Astrocyte of the spinal cord (primary cell): Measurements from ENCODE around the gene DNTTIP2.
"Not testable (repeated sequence)": the region's sequence is repeated elsewhere in the genome, so short reads cannot be mapped to it uniquely, and the experiment has no call there.

ENCODE experiments used
- DNase-seq: peaks from one replicate; pipeline ENCODE4 v3.0.0; 2011; ENCODE audit warnings: low read depth, low spot score
- H3K4me3 ChIP-seq: 2 replicates; pipeline ENCODE4 v1.5.1; 2011; ENCODE audit warnings: low read depth, mild to moderate bottlenecking, low read length, moderate library complexity
- CTCF ChIP-seq: IDR thresholded peaks from 2 replicates; pipeline ENCODE4 v1.5.1; 2012; ENCODE audit warnings: low read depth, mild to moderate bottlenecking, low read length, inconsistent platforms
- in situ Hi-C: cut with HindIII; loops from 2 replicates; pipeline ENCODE4 v1.10.0; 2017; ENCODE audit warnings: low sequenced_read_pairs

DNTTIP2 gene

DNA sequence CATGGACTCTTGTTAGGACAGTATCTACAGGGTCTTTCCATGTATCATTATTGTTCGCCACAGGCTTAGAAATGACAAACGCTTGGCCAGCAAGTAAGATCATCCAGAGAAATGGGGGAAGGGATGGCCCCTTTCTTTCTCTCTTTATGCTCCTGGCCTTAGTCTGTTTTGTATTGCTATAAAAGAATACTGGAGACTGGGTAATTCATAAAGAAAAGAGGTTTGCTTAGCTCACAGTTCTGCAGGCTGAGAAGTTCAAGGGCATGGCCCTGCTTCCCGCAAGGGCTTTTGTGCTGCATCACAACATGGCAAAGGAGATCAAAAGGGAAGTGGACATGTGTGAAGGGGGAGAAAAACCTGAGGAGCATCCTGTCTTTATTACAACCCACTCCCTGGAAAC, 41.0 kb downstream of the DNTTIP2 start:
- no peak overlapping the region for H3K4me3 ChIP-seq
- no peak for DNase-seq
- TF ChIP-seq CTCF, result no peak
- in situ Hi-C loops, result no loop called here

DNA sequence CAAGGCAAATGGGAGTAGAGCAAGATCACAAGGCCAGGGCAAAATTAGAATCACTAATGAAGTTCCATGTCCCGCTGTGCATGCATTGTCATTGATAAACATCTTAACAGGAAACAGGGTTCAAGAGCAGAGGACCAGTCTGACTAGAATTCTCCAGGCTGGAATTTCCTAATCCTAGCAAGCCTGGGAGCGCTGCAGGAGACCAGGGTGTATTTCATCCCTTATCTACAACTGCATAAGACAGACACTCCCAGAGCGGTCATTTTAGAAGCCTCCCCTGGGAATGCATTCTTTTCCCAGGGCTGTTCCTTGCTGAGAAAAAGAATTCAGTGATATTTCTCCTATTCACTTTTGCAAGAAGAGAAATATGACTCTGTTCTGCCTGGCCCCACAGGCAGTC, 45.7 kb downstream of the DNTTIP2 start:
- H3K4me3 ChIP-seq, in situ Hi-C loops, DNase-seq: not testable (repeated sequence)

DNA sequence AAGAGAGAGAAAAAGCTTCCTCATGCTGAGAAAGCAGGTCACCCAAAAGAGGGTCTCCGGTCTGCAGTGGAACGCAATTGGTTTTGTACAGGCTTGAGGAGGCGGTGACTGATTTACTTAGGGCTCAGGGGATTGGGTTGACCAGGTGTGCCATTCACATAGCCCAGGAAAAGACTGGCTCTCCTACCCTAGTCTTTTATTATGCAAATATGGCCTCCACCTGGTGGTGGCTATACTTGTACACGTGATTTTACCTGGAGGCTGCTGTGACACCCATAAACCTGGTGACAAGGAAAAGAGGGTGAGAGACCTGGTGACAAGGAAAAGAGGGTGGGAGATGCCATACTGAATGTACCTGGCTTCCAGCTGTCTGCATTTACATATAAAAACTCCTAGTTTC, 49.9 kb downstream of the DNTTIP2 start:
- in situ Hi-C loops, result no loop called here
- H3K4me3 ChIP-seq, result no peak overlapping the region
- no peak for TF ChIP-seq CTCF
- no peak for DNase-seq

DNA sequence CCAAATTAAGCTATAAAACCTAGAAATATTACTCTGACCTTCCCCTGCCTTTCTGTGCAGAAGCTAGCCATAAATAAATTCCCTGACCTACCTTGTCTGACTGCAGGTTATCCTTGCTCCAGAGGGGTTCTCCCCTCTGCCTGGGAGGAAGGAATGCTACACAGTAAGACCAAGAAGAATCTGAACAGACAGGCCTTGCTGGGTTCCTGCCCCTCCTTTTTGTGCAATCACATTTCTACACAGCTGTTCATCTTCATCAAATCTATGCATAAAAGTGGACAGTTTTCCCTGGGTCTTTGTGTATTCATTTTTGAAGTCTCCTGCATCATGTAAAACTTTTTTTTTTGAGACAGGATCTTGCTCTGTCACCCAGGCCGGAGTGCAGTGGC, 50.6 kb downstream of the DNTTIP2 start:
- no peak for DNase-seq
- no peak for TF ChIP-seq CTCF
- H3K4me3 ChIP-seq, result no peak overlapping the region
- in situ Hi-C loops, result no loop called here

GRCh38 chr1:93827633-93828366, 51.2 kb downstream of the DNTTIP2 start:
- DNase-seq, result no peak
- H3K4me3 ChIP-seq, result no peak overlapping the region
- in situ Hi-C loops, result no loop called here
- TF ChIP-seq CTCF, result no peak

GRCh38 chr1:93827128-93827527, 51.9 kb downstream of the DNTTIP2 start:
- no peak for TF ChIP-seq CTCF
- H3K4me3 ChIP-seq, result no peak overlapping the region
- in situ Hi-C loops, result no loop called here
- no peak for DNase-seq

DNA sequence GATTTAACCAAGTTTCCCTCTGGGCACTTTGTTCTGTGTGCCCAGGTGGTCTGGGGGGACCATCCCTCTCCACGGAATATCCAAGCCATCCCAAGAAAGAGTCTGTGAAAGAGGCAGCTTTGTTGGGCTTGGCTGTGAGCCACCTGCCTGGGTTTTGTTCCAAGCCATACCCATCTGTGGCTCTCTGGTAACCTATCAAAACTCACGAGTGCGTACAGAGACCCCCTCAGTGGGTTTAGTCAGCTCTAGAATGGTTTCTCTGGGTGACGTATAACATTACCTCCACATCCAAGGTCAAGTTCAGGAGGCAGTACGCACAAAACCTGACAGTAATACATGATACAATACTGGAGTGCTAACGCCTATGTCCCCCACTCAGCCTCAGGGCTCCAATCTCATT, 54.2 kb downstream of the DNTTIP2 start:
- in situ Hi-C loops, result no loop called here
- DNase-seq, result peak; percentile 55
- no peak for TF ChIP-seq CTCF
- no peak overlapping the region for H3K4me3 ChIP-seq
